Upper lobe of left lung (tissue), 6 donors: ENCODE results near the gene FMN2. TPM values are rescaled to one million over a fixed set of nuclear protein-coding genes. Genes with fewer than 3 reads are reported as not detected.

Experiments used
- ATAC-seq, 2 donors: fragments of 200-7000 bp; cut with Tn5 transposase; one replicate each; pipeline ENCODE4 v1.9.1; 2022; ENCODE audit warnings: mild to moderate bottlenecking in 2 of 2, moderate library complexity in 2 of 2; ENCODE audit not compliant: low FRiP score in 2 of 2
- DNase-seq, 2 donors: peaks; one replicate each; pipeline ENCODE4 v3.0.0-alpha.2; 2019 to 2020
- H3K27ac ChIP-seq, 4 donors: fragments of 200-600 bp; sonication (generic); one replicate each; pipeline ENCODE4 v1.5.1; 2016 to 2019
- H3K27me3 ChIP-seq, 4 donors: fragments of 200-600 bp; sonication (generic); one replicate each; pipeline ENCODE4 v1.5.1; 2017 to 2019
- H3K36me3 ChIP-seq, 4 donors: fragments of 200-600 bp; sonication (generic); one replicate each; pipeline ENCODE4 v1.5.1; 2016 to 2019
- H3K4me1 ChIP-seq, 4 donors: fragments of 200-600 bp; sonication (generic); one replicate each; pipeline ENCODE4 v1.5.1; 2018 to 2019
- H3K4me3 ChIP-seq, 4 donors: fragments of 200-600 bp; sonication (generic); one replicate each; pipeline ENCODE4 v1.5.1; 2017 to 2019; ENCODE audit warnings: mild to moderate bottlenecking in 2 of 4, moderate library complexity in 1 of 4
- H3K9me3 ChIP-seq, 4 donors: fragments of 200-600 bp; sonication (generic); one replicate each; pipeline ENCODE4 v1.5.1; 2018 to 2019
- CTCF ChIP-seq, 6 experiments: fragments of 450-650 bp in 4 of 6; fragments of 200-600 bp in 2 of 6; sonication (generic) in 2 of 6; IDR thresholded peaks; one replicate each; pipeline ENCODE4 v1.5.1; 2016 to 2019; ENCODE audit warnings: antibody characterized with exemption in 6 of 6
- EP300 ChIP-seq, 4 donors: sonication (generic); formaldehyde crosslinking; IDR thresholded peaks; one replicate each; pipeline ENCODE4 v1.5.1; 2017; ENCODE audit warnings: antibody characterized with exemption in 4 of 4, control low read depth in 2 of 4
- POLR2A ChIP-seq, 4 donors: fragments of 450-650 bp; IDR thresholded peaks; one replicate each; pipeline ENCODE4 v1.5.1; 2016 to 2017; ENCODE audit warnings: antibody characterized with exemption in 4 of 4, mild to moderate bottlenecking in 2 of 4
- POLR2AphosphoS5 ChIP-seq, 2 donors: sonication (generic); formaldehyde crosslinking; IDR thresholded peaks; one replicate each; pipeline ENCODE4 v1.5.1; 2017; ENCODE audit warnings: antibody characterized with exemption in 2 of 2
- WGBS, 2 donors: methylation state at CpG; one replicate each; pipeline ENCODE4 v1.1.5; 2017 to 2018; 5-methylcytosine and 5-hydroxymethylcytosine counted together
- total RNA-seq, 6 donors: library from RNA; depleted of rRNA in 4 of 6; stranded (reverse); fragments of >200 nt in 4 of 6; gene quantifications; one replicate each; pipeline versions ENCODE4 v1.1.0 to v1.2.1, GENCODE V29; 2016 to 2021
- donor health status: DM: no; HTN: no; CAD: no; lungs with moderate emphysema.
- donor health status: DM: no; HTN: yes; CAD: no; lungs with severe emphysema.

Gene FMN2
- total RNA-seq, 6 donors from 2014 or later = 0.06 to 1.0 (median 0.54) TPM; not detected in 1

GRCh38 chr1:240086726-240087125, 5.0 kb upstream of the FMN2 start:
- ATAC-seq (no peak), DNase-seq (no peak)
- Histone ChIP-seq H3K4me1 (peaks cover 0 to 5% (median 2%) of the 10 kb centered on the region in 4 donors), H3K36me3 (no peaks in the 10 kb centered on the region), H3K27me3 (peaks cover 0 to 6% (median 2%) of the 10 kb centered on the region in 4 donors), H3K27ac (no peak overlapping the region), H3K4me3 (no peak overlapping the region), H3K9me3 (no peaks in the 10 kb centered on the region)
- TF ChIP-seq POLR2A (IDR thresholded peaks at IDR 0.05) = no peak
- WGBS, 2 donors = 84 to 88% methylated on average over 1 of the region's 1 CpG

GRCh38 chr1:240090014-240090413, 1.7 kb upstream of the FMN2 start:
- DNase-seq = no peak
- Histone ChIP-seq H3K9me3 (no peaks in the 10 kb centered on the region), H3K27ac (no peak overlapping the region), H3K4me1 (peaks cover 14 to 24% (median 18%) of the 10 kb centered on the region in 4 donors), H3K4me3 (no peak overlapping the region), H3K27me3 (peaks cover 0 to 29% (median 14%) of the 10 kb centered on the region in 4 donors), H3K36me3 (no peaks in the 10 kb centered on the region)
- TF ChIP-seq CTCF (IDR thresholded peaks at IDR 0.05) (no peak), POLR2AphosphoS5 (IDR thresholded peaks at IDR 0.05) (no peak), POLR2A (IDR thresholded peaks at IDR 0.05) (no peak), EP300 (IDR thresholded peaks at IDR 0.05) (no peak)
- WGBS, 2 donors = 24 to 31% methylated on average over 2 of the region's 2 CpGs
- no peak for ATAC-seq

GRCh38 chr1:240090957-240091600, 604 bp upstream of the FMN2 start:
- Histone ChIP-seq H3K27ac (no peak overlapping the region), H3K4me3 (peak overlapping the region in 2 of 4 donors; percentile 34 to 39), H3K4me1 (peaks cover 14 to 24% (median 18%) of the 10 kb centered on the region in 4 donors), H3K27me3 (peaks cover 0 to 29% (median 14%) of the 10 kb centered on the region in 4 donors), H3K9me3 (no peaks in the 10 kb centered on the region), H3K36me3 (no peaks in the 10 kb centered on the region)
- WGBS, 2 donors = 27 to 36% methylated on average over 5 of the region's 5 CpGs
- DNase-seq (no peak), ATAC-seq (no peak)
- no peak for TF ChIP-seq POLR2AphosphoS5 (IDR thresholded peaks at IDR 0.05)
- TF ChIP-seq EP300 (IDR thresholded peaks at IDR 0.05) = no peak
- no peak for TF ChIP-seq POLR2A (IDR thresholded peaks at IDR 0.05)
- TF ChIP-seq CTCF (IDR thresholded peaks at IDR 0.05) = no peak

- ATAC-seq = peak; percentile 68 to 69
- Histone ChIP-seq H3K27me3 (peaks cover 0 to 29% (median 14%) of the 10 kb centered on the region in 4 donors), H3K27ac (no peak overlapping the region), H3K9me3 (no peaks in the 10 kb centered on the region), H3K36me3 (no peaks in the 10 kb centered on the region), H3K4me1 (peaks cover 14 to 24% (median 18%) of the 10 kb centered on the region in 4 donors), H3K4me3 (peak overlapping the region in 3 of 4 donors; percentile 26 to 39 (median 34))
- TF ChIP-seq EP300 (IDR thresholded peaks at IDR 0.05) (no peak), POLR2A (IDR thresholded peaks at IDR 0.05) (no peak), CTCF (IDR thresholded peaks at IDR 0.05) (no peak), POLR2AphosphoS5 (IDR thresholded peaks at IDR 0.05) (no peak)
- WGBS, 2 donors = 4% methylated on average over 38 of the region's 70 CpGs; no CpG with 5 or more reads in 1 of the 2 donors
- DNase-seq = peak in 1 of 2 donors; percentile 80
Measured at GRCh38 chr1:240092301-240093119, 827 bp downstream of the FMN2 start.
